SJSA1 (cell line): ENCODE measurements around the gene PLD5. TPM values are rescaled to one million over a fixed set of nuclear protein-coding genes. Genes with fewer than 3 reads are reported as not detected.
"Not testable (repeated sequence)": the region's sequence is repeated elsewhere in the genome, so short reads cannot be mapped to it uniquely, and the experiment has no call there.

Experiments used
- DNase-seq, 2 experiments: peaks; one replicate each; pipeline ENCODE4 v3.0.0-alpha.2; 2015 to 2020; ENCODE audit warnings: low spot score in 2 of 2, low read depth in 1 of 2
- H3K27ac ChIP-seq: fragments of 250-450 bp; sonication (Bioruptor Pico); 2 replicates; pipeline ENCODE4 v1.5.1; 2020; ENCODE audit warnings: mild to moderate bottlenecking, moderate library complexity
- H3K27me3 ChIP-seq: fragments of 250-450 bp; sonication (Bioruptor Pico); replicated peaks from 2 replicates; pipeline ENCODE4 v1.5.1; 2020; ENCODE audit warnings: mild to moderate bottlenecking, moderate library complexity
- H3K36me3 ChIP-seq: fragments of 250-450 bp; sonication (Bioruptor Pico); 2 replicates; pipeline ENCODE4 v1.5.1; 2020; ENCODE audit warnings: mild to moderate bottlenecking
- H3K4me1 ChIP-seq: fragments of 250-450 bp; sonication (Bioruptor Pico); replicated peaks from 2 replicates; pipeline ENCODE4 v1.6.1; 2021; ENCODE audit warnings: mild to moderate bottlenecking
- H3K4me3 ChIP-seq: fragments of 250-450 bp; sonication (Bioruptor Pico); 2 replicates; pipeline ENCODE4 v1.5.1; 2020; ENCODE audit warnings: mild to moderate bottlenecking
- H3K9me3 ChIP-seq: fragments of 250-450 bp; sonication (Bioruptor Pico); replicated peaks from 2 replicates; pipeline ENCODE4 v1.5.1; 2020; ENCODE audit warnings: mild to moderate bottlenecking
- total RNA-seq: library from RNA; depleted of rRNA; stranded (reverse); fragments of >200 nt; shearing (Covaris generic); gene quantifications from 2 replicates; pipeline ENCODE4 v1.2.3, GENCODE V29; 2014

Gene PLD5
- total RNA-seq, 1 experiment from 2014 or later = not detected

DNA sequence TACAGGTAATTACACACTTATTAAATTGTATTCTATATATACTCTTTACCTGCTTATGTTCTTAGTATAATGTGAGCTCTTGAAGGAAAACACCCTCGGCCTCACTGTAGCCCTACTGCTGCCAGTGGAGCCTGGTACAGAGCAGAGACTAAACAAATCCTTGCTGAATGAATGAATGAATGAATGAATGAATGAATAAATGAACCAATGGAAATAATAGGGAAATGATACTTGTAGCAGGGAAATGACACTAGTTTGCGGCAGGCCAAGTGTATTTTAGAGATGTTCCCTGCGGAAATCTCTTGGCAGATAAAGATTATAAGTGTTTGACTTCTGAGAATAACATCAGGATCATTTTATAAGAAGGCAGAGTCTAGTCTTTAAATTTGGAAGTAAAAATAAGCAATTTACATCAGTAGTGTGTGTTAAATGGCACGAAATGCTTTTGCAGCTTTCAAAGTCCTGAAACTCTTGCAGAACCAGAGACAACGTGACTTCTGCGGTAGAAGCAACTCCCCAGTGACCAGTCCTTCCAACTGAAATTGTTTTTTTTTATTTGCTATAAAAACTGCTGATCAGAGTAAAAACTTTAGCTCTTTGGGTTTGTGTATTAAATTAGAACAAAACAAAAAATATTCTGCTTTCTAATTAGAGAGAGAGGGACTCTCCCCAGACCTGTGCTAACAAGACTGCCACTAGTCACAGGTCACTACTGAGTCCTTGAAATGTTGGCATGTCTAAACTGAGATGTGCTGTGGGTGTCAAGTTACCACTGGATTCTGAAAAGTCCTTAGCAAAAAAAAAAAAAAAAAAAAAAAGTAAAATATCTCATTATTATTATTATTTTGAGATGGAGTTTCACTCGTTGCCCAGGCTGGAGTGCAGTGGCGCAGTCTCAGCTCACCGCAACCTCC is 326.3 kb downstream of the PLD5 start:
- H3K9me3 ChIP-seq = no peaks in the 10 kb centered on the region
- H3K27ac ChIP-seq = no peak overlapping the region
- no peaks in the 10 kb centered on the region for H3K36me3 ChIP-seq
- H3K4me1 ChIP-seq = no peaks in the 10 kb centered on the region
- no peak overlapping the region for H3K4me3 ChIP-seq
- H3K27me3 ChIP-seq = no peaks in the 10 kb centered on the region
- no peak for DNase-seq

DNA sequence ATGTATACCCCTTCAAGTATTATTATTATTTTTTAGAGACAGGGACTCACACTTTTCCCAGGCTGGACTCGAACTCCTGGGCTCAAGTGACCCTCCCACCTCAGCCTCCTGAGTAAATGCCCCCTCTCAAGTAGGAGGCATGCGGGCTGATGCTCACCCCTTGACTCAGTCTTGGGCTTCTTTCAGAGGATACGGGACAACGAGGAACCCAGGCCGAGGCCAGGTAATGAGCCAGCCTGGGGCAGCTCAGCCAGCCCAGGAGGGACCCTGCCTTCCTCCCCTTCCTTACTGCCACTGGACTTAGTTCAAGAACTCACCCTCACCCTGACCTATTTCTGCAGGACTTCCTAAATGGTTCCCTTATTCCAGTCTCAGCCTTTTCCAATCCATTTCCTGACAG is 327.6 kb downstream of the PLD5 start:
- no peaks in the 10 kb centered on the region for H3K27me3 ChIP-seq
- H3K9me3 ChIP-seq = no peaks in the 10 kb centered on the region
- H3K4me1 ChIP-seq = no peaks in the 10 kb centered on the region
- no peak overlapping the region for H3K4me3 ChIP-seq
- no peak overlapping the region for H3K27ac ChIP-seq
- no peak for DNase-seq
- no peaks in the 10 kb centered on the region for H3K36me3 ChIP-seq

GRCh38 chr1:242196101-242196500 is 328.4 kb downstream of the PLD5 start:
- Histone ChIP-seq H3K27ac (no peak overlapping the region), H3K4me1 (no peaks in the 10 kb centered on the region), H3K36me3 (no peaks in the 10 kb centered on the region), H3K9me3 (no peaks in the 10 kb centered on the region), H3K27me3 (no peaks in the 10 kb centered on the region), H3K4me3 (no peak overlapping the region)
- DNase-seq = no peak

- Histone ChIP-seq H3K4me3 (no peak overlapping the region), H3K27me3 (no peaks in the 10 kb centered on the region), H3K36me3 (no peaks in the 10 kb centered on the region), H3K9me3 (no peaks in the 10 kb centered on the region), H3K4me1 (no peaks in the 10 kb centered on the region), H3K27ac (no peak overlapping the region)
- no peak for DNase-seq
These were observed 334.9 kb downstream of the PLD5 start for GRCh38 chr1:242189591-242189990.

DNA sequence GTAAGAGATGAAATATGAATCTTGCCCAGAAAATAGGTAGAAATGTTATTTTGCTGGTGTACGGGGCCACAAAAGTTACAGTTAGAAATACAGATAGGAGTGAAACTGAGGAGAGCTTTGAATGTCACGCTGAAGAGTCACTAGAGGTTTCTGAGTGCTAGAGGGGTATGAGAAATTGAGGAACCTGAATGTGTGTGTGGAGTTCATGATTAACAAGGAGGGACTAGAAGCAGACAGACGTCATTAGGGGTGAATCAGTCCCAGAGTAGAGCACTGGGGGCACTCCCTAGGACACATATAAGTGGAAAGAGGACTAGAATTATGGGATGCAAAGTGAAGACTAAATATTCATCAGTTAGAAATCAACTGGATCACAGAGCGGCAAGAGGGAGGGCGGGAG is 336.7 kb downstream of the PLD5 start:
- no peak overlapping the region for H3K4me3 ChIP-seq
- H3K27ac ChIP-seq = no peak overlapping the region
- H3K27me3 ChIP-seq = no peaks in the 10 kb centered on the region
- H3K36me3 ChIP-seq = no peaks in the 10 kb centered on the region
- H3K9me3 ChIP-seq = no peaks in the 10 kb centered on the region
- H3K4me1 ChIP-seq = no peaks in the 10 kb centered on the region
- DNase-seq = no peak

DNA sequence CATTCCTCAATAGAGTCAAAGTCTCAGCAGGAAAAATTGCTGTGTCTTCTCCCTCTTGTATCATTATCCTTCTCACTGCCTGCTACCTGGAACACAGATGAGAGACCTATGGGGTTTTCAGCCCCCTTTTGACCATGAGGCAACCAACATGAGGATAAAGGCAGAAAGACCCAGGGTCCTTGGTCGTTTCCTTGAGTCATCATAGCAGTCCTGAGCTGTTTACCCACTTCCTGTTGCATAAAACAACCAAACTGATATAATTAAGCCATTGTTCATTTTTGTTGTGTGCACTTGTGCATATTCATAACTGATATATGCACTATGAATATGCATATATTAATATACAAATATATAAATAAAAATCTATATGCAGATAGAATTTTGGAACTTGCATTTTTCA is 337.3 kb downstream of the PLD5 start:
- Histone ChIP-seq H3K4me3 (no peak overlapping the region), H3K9me3 (no peaks in the 10 kb centered on the region), H3K27ac (no peak overlapping the region), H3K4me1 (no peaks in the 10 kb centered on the region), H3K36me3 (no peaks in the 10 kb centered on the region), H3K27me3 (no peaks in the 10 kb centered on the region)
- DNase-seq = no peak

DNA sequence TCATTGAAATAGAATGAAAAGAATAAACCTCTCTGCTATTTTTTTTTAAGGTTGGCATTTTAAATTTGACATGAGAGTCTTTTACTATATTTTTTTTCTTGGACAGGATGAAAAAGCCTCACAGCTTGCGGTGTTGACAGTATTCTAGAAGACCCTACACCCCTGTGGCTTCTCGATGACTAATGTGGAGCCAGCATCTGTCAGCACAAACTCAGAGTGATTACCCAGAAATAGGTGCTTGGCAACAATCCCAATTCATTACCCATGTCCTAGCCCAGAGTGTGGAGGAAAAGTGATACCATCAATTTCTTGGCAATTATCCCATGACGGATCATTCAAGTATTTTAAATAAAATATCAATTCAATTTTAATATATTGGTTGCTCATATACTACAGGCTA is 338.8 kb downstream of the PLD5 start:
- Histone ChIP-seq H3K27ac (no peak overlapping the region), H3K9me3 (no peaks in the 10 kb centered on the region), H3K4me3 (no peak overlapping the region), H3K27me3 (no peaks in the 10 kb centered on the region), H3K36me3 (no peaks in the 10 kb centered on the region), H3K4me1 (no peaks in the 10 kb centered on the region)
- DNase-seq = no peak

DNA sequence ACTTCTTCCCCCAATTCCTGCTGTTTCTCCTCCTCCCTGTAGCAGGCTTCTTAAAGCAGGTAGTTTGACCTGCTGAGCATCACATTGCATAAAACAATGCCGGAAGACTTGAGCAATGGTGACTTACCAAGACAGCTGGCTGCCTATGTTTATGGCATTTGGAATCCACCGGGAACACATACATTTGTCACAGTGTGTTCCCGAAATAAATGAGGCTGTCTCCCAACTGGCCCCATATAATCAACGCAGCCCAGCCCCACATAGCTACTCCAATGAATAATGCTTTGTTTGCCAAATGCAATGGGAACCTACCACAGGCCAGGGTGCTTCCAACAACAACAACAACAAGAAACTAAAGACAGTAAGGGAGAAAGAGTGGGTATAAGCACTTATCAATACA is 339.5 kb downstream of the PLD5 start:
- H3K36me3 ChIP-seq = no peaks in the 10 kb centered on the region
- no peaks in the 10 kb centered on the region for H3K9me3 ChIP-seq
- no peak for DNase-seq
- H3K4me1 ChIP-seq = no peaks in the 10 kb centered on the region
- H3K27ac ChIP-seq = no peak overlapping the region
- no peaks in the 10 kb centered on the region for H3K27me3 ChIP-seq
- no peak overlapping the region for H3K4me3 ChIP-seq

DNA sequence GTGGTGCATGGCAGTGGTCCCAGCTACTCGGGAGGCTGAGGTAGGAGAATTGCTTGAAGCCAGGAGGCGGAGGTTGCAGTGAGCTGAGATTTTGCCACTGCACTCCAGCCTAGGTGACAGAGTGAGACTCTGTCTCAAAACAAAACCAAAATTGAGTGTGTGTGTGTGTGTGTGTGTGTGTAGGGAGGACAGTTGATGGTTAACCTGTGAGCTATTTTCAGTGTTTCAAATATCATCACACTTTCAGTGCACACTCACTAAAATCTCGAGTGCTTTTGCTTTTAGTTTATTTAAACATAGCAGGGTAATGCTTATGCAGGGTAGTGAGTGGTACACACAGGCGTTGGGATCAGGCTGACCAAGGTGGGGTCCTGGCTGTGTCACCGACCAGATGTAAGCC is 344.7 kb downstream of the PLD5 start:
- H3K27me3 ChIP-seq, H3K9me3 ChIP-seq, H3K27ac ChIP-seq, DNase-seq, H3K36me3 ChIP-seq, H3K4me3 ChIP-seq, H3K4me1 ChIP-seq: not testable (repeated sequence)

- no peaks in the 10 kb centered on the region for H3K27me3 ChIP-seq
- H3K27ac ChIP-seq = no peak overlapping the region
- no peaks in the 10 kb centered on the region for H3K9me3 ChIP-seq
- H3K4me1 ChIP-seq = no peaks in the 10 kb centered on the region
- H3K4me3 ChIP-seq = no peak overlapping the region
- no peak for DNase-seq
- no peaks in the 10 kb centered on the region for H3K36me3 ChIP-seq
These were observed 345.4 kb downstream of the PLD5 start for GRCh38 chr1:242178924-242179708.

- no peaks in the 10 kb centered on the region for H3K4me1 ChIP-seq
These were observed 346.1 kb downstream of the PLD5 start for GRCh38 chr1:242178436-242178835.

DNA sequence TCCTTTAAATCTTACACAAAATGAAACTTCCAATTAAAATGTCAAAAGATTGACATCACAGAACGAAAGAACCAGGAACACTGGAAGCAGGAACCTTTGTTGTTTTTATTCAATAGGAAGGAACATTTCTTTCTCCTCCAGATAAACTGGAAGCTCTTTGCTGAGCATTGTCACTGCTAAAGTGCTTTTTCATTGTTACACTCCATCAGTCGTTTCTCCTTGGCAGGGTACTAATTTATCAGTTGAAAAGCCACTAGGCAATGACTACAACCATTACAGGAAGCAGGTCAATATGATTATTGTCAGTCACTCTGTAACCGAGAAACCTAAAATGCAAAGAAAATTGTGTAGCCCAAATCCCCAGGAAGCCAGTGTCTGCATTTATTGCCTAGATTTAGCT is 362.4 kb downstream of the PLD5 start:
- no peaks in the 10 kb centered on the region for H3K36me3 ChIP-seq
- no peak for DNase-seq
- no peaks in the 10 kb centered on the region for H3K4me1 ChIP-seq
- H3K27me3 ChIP-seq = no peaks in the 10 kb centered on the region
- H3K27ac ChIP-seq = no peak overlapping the region
- no peak overlapping the region for H3K4me3 ChIP-seq
- H3K9me3 ChIP-seq = no peaks in the 10 kb centered on the region

More at GRCh38 chr1:242178436-242178835, 346.1 kb downstream of the PLD5 start:
- H3K27ac ChIP-seq = no peak overlapping the region
- H3K36me3 ChIP-seq = no peaks in the 10 kb centered on the region
- no peaks in the 10 kb centered on the region for H3K27me3 ChIP-seq
- H3K4me3 ChIP-seq = no peak overlapping the region
- H3K9me3 ChIP-seq = no peaks in the 10 kb centered on the region
- DNase-seq = no peak

- peak in 1 of 2 experiments; percentile 11 for DNase-seq
These were observed 377.2 kb downstream of the PLD5 start for GRCh38 chr1:242147096-242147976.

More at GRCh38 chr1:242147096-242147976, 377.2 kb downstream of the PLD5 start:
- no peak overlapping the region for H3K4me3 ChIP-seq
- no peak overlapping the region for H3K27ac ChIP-seq
- H3K4me1 ChIP-seq = no peaks in the 10 kb centered on the region
- H3K36me3 ChIP-seq = no peaks in the 10 kb centered on the region
- no peaks in the 10 kb centered on the region for H3K9me3 ChIP-seq
- no peaks in the 10 kb centered on the region for H3K27me3 ChIP-seq
